HepG2 (cell line): ENCODE measurements around the gene PGPEP1. TPM values are rescaled to one million over a fixed set of nuclear protein-coding genes. Genes with fewer than 3 reads are reported as not detected.

ENCODE experiments used
- HOXA3 ChIP-seq: sonication (generic); formaldehyde crosslinking; IDR thresholded peaks from 2 replicates; pipeline ENCODE4 v1.5.0; 2020; ENCODE audit warnings: missing genetic modification reagents
- IKZF1 ChIP-seq: fragments of 450-650 bp; IDR thresholded peaks from 2 replicates; pipeline ENCODE4 v1.7.1; 2016
- MYPOP ChIP-seq: sonication (generic); formaldehyde crosslinking; IDR thresholded peaks from 2 replicates; pipeline ENCODE4 v1.8.1; 2023; ENCODE audit warnings: mild to moderate bottlenecking, moderate library complexity, missing genetic modification reagents
- PCBP1 ChIP-seq: fragments of 200-400 bp; formaldehyde crosslinking; IDR thresholded peaks from 2 replicates; pipeline ENCODE4 v1.6.1; 2017; ENCODE audit warnings: mild to moderate bottlenecking, low read depth, low read length, borderline replicate concordance
- RERE ChIP-seq: IDR thresholded peaks from 2 replicates; pipeline ENCODE4 v1.6.1; 2016; ENCODE audit warnings: low read depth, missing genetic modification reagents, missing compliant biosample characterization
- TARDBP ChIP-seq: sonication (generic); formaldehyde crosslinking; IDR thresholded peaks from 2 replicates; pipeline ENCODE4 v1.8.0; 2022; ENCODE audit warnings: mild to moderate bottlenecking, missing genetic modification reagents
- U2AF1 ChIP-seq: fragments of 200-400 bp; formaldehyde crosslinking; optimal IDR thresholded peaks from 2 replicates; pipeline ENCODE3; 2017; ENCODE audit warnings: mild to moderate bottlenecking, low read depth, low read length
- ZNF142 ChIP-seq: sonication (generic); formaldehyde crosslinking; IDR thresholded peaks from 2 replicates; pipeline ENCODE4 v1.4.0; 2020; ENCODE audit warnings: missing genetic modification reagents
- ZNF274 ChIP-seq: sonication (generic); formaldehyde crosslinking; IDR thresholded peaks from 2 replicates; pipeline ENCODE4 v1.5.1; 2020; ENCODE audit warnings: mild to moderate bottlenecking, missing genetic modification reagents
- ZNF350 ChIP-seq: sonication (generic); formaldehyde crosslinking; IDR thresholded peaks from 2 replicates; pipeline ENCODE4 v1.4.0; 2020; ENCODE audit warnings: mild to moderate bottlenecking, low read depth, missing genetic modification reagents, borderline replicate concordance
- ZNF552 ChIP-seq: sonication (generic); formaldehyde crosslinking; IDR thresholded peaks from 2 replicates; pipeline ENCODE4 v1.9.0; 2022; ENCODE audit warnings: missing genetic modification reagents, mild to moderate bottlenecking, borderline replicate concordance
- ZNF674 ChIP-seq: sonication (generic); formaldehyde crosslinking; IDR thresholded peaks from 2 replicates; pipeline ENCODE4 v1.5.0; 2020; ENCODE audit warnings: low read depth, mild to moderate bottlenecking, missing genetic modification reagents
- ZNF790 ChIP-seq: sonication (generic); formaldehyde crosslinking; IDR thresholded peaks from 2 replicates; pipeline ENCODE4 v1.8.0; 2022; ENCODE audit warnings: missing genetic modification reagents, mild to moderate bottlenecking, borderline replicate concordance
- ZNF800 ChIP-seq: sonication (generic); formaldehyde crosslinking; IDR thresholded peaks from 2 replicates; pipeline ENCODE4 v1.4.0; 2020; ENCODE audit warnings: missing genetic modification reagents
- polyA plus RNA-seq, 8 experiments: library from polyadenylated mRNA; depleted of rRNA in 3 of 8; stranded (reverse) in 7 of 8; unstranded in 1 of 8; fragments of >200 nt; fragmentation: Illumina TruSeq in 4 of 8; extraction: Trizol in 4 of 8; gene quantifications; 2 replicates each; pipeline versions ENCODE4 v1.2.1 to v1.2.3, GENCODE V29; 2011 to 2016; ENCODE audit warnings: low read depth in 4 of 8, missing spikeins in 1 of 8, mixed read lengths in 1 of 8; ENCODE audit not compliant: insufficient read depth in 1 of 8
- total RNA-seq, 5 experiments: library from RNA; depleted of rRNA; stranded (reverse); fragments of >200 nt; fragmentation: Illumina TruSeq; extraction: Trizol; gene quantifications; 2 replicates each; pipeline ENCODE4 v1.2.3, GENCODE V29; 2016; ENCODE audit warnings: low read depth in 1 of 5

The PGPEP1 gene
- total and polyA plus RNA-seq, 2 of the 13 experiments (the other 11 are each of a cell fraction or from before 2014, with no cell fraction given): 53.1 to 56.6 TPM

- peak; percentile 51; the same call in 1 of the 2 replicates for TF ChIP-seq ZNF350
- no peak for TF ChIP-seq ZNF800 (CRISPR knock-in tag)
- no peak for TF ChIP-seq ZNF274 (CRISPR knock-in tag)
- no peak; the same call in 1 of the 2 replicates for TF ChIP-seq MYPOP (CRISPR knock-in tag)
- TF ChIP-seq PCBP1: no peak
- TF ChIP-seq ZNF552: no peak
- TF ChIP-seq ZNF142 (CRISPR knock-in tag): no peak
- no peak for TF ChIP-seq IKZF1
- TF ChIP-seq HOXA3: peak; percentile 94
- peak; percentile 76; the same call in 1 of the 2 replicates for TF ChIP-seq RERE (CRISPR knock-in tag)
- TF ChIP-seq U2AF1: no peak
- no peak for TF ChIP-seq ZNF674 (CRISPR knock-in tag)
- TF ChIP-seq TARDBP (CRISPR knock-in tag): peak; percentile 89; the same call in 1 of the 2 replicates
- no peak for TF ChIP-seq ZNF790 (CRISPR knock-in tag)
These were observed 24.6 kb downstream of the PGPEP1 start (continued) for GRCh38 chr19:18364826-18365528.
